ENCODE measurements around the gene TRABD2B. TPM values are rescaled to one million over a fixed set of nuclear protein-coding genes. Genes with fewer than 3 reads are reported as not detected.

TRABD2B gene
- polyA plus RNA-seq, 1 of the 3 experiments (the other 2 are of a cell fraction), result 0.03 TPM

DNA sequence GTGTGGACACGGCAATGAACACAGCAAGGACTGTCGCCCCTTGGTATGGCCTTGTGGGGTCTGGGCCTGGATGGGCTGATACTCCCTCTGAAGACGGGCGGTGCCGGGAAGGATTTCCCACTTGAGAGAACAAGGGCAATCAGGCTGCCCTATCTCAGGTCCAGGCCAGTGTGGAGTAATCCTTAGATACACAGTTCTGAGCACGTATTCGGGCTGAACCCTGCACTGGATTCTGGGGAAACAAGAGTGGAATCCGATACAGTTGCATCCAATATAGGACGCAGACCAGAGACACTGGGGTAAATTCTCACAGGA lies 177.7 kb downstream of the TRABD2B start:
- no peak overlapping the region for H2AFZ ChIP-seq (ENCODE audit: low read depth)
- no peak for DNase-seq
- H3K4me2 ChIP-seq, result no peak overlapping the region
- TF ChIP-seq MXI1 (IDR thresholded peaks at IDR 0.05; ENCODE audit: low read depth, low read length) (no peak), SIN3A (IDR thresholded peaks at IDR 0.05; ENCODE audit: borderline replicate concordance, low read depth, low read length) (no peak), YY1 (IDR thresholded peaks at IDR 0.05; ENCODE audit: low read depth) (no peak), FOXM1 (IDR thresholded peaks at IDR 0.05; ENCODE audit: low read depth) (no peak), USF1 (IDR thresholded peaks at IDR 0.05; ENCODE audit: borderline replicate concordance, low read depth) (no peak), RAD21 (IDR thresholded peaks at IDR 0.05; ENCODE audit: low read length) (no peak), ELF1 (IDR thresholded peaks at IDR 0.05) (no peak), POLR2AphosphoS5 (IDR thresholded peaks at IDR 0.05; ENCODE audit: low read depth, low read length) (no peak), FOXJ3 (CRISPR knock-in tag; IDR thresholded peaks at IDR 0.05) (no peak), FOSL2 (IDR thresholded peaks at IDR 0.05; ENCODE audit: borderline replicate concordance, low read depth) (no peak), TEAD4 (IDR thresholded peaks at IDR 0.05; ENCODE audit: borderline replicate concordance, insufficient read depth) (no peak), SMC3 (IDR thresholded peaks at IDR 0.05; ENCODE audit: low read depth, low read length) (no peak), NRF1 (IDR thresholded peaks at IDR 0.05; ENCODE audit: low read depth, low read length) (no peak), GABPA (IDR thresholded peaks at IDR 0.05; ENCODE audit: low read depth) (no peak), NFIC (IDR thresholded peaks at IDR 0.05; ENCODE audit: borderline replicate concordance) (no peak), EZH2phosphoT487 (IDR thresholded peaks at IDR 0.05; ENCODE audit: borderline replicate concordance, low read depth) (no peak), GATA2 (CRISPR knock-in tag; IDR thresholded peaks at IDR 0.05) (no peak)
- TF ChIP-seq, protein P1, sequence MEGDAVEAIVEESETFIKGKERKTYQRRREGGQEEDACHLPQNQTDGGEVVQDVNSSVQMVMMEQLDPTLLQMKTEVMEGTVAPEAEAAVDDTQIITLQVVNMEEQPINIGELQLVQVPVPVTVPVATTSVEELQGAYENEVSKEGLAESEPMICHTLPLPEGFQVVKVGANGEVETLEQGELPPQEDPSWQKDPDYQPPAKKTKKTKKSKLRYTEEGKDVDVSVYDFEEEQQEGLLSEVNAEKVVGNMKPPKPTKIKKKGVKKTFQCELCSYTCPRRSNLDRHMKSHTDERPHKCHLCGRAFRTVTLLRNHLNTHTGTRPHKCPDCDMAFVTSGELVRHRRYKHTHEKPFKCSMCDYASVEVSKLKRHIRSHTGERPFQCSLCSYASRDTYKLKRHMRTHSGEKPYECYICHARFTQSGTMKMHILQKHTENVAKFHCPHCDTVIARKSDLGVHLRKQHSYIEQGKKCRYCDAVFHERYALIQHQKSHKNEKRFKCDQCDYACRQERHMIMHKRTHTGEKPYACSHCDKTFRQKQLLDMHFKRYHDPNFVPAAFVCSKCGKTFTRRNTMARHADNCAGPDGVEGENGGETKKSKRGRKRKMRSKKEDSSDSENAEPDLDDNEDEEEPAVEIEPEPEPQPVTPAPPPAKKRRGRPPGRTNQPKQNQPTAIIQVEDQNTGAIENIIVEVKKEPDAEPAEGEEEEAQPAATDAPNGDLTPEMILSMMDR (IDR thresholded peaks at IDR 0.05), result no peak
- TF ChIP-seq, protein P2, sequence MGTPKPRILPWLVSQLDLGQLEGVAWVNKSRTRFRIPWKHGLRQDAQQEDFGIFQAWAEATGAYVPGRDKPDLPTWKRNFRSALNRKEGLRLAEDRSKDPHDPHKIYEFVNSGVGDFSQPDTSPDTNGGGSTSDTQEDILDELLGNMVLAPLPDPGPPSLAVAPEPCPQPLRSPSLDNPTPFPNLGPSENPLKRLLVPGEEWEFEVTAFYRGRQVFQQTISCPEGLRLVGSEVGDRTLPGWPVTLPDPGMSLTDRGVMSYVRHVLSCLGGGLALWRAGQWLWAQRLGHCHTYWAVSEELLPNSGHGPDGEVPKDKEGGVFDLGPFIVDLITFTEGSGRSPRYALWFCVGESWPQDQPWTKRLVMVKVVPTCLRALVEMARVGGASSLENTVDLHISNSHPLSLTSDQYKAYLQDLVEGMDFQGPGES (IDR thresholded peaks at IDR 0.05; ENCODE audit: low read depth, low read length), result no peak
- no peaks in the 10 kb centered on the region for H3K79me2 ChIP-seq (ENCODE audit: insufficient read depth)
- H3K27ac ChIP-seq (ENCODE audit: low read depth in 2 of 2, low read length in 1 of 2), result no peak overlapping the region
- no peaks in the 10 kb centered on the region for H3K36me3 ChIP-seq (replicated peaks in 1 of 2; ENCODE audit: control insufficient read depth in 1 of 2, insufficient read depth in 2 of 2, low read length in 1 of 2)
- WGBS (ENCODE audit: low lambda C conversion rate), result 87% methylated on average over 6 of the region's 9 CpGs
- ChIA-PET POLR2A (no interaction called here), CTCF (no interaction called here)
- peaks cover 0 to 26% of the 10 kb centered on the region in 2 experiments; a peak in 1 of 4 replicates for H3K4me1 ChIP-seq (ENCODE audit: control insufficient read depth in 1 of 2, insufficient read depth in 2 of 2, low read depth in 1 of 2, low read length in 1 of 2)
- no peaks in the 10 kb centered on the region for H3K9me2 ChIP-seq
- no peaks in the 10 kb centered on the region for H3K27me3 ChIP-seq (ENCODE audit: insufficient read depth)
- H3F3A ChIP-seq (replicated peaks; ENCODE audit: insufficient read depth), result no peaks in the 10 kb centered on the region
- no peaks in the 10 kb centered on the region for H4K20me1 ChIP-seq (ENCODE audit: insufficient read depth)
- H3K9me3 ChIP-seq, result no peaks in the 10 kb centered on the region
- no peak overlapping the region for H3K4me3 ChIP-seq (ENCODE audit: low read depth in 2 of 2, low read length in 1 of 2)
- H3K9ac ChIP-seq, result no peak overlapping the region

Data from SK-N-SH (cell line).